GM13976 (cell line): ENCODE data around the gene PLD5.
"Not testable (repeated sequence)": the region's sequence is repeated elsewhere in the genome, so short reads cannot be mapped to it uniquely, and the experiment has no call there.

Source experiments
- DNase-seq: peaks from one replicate; pipeline ENCODE4 v3.0.0; 2012; ENCODE audit warnings: low spot score
- in situ Hi-C: fragments of 300-500 bp; cut with MboI; formaldehyde crosslinking; loops from one replicate; pipeline ENCODE4 v1.12.0; 2022; ENCODE audit warnings: low sequenced_read_pairs, mixed read lengths, inconsistent platforms; ENCODE audit not compliant: unreplicated experiment
- TF ChIP-seq, protein P1 (sequence below): IDR thresholded peaks from 2 replicates; pipeline ENCODE4 v1.5.1; 2012; ENCODE audit warnings: borderline replicate concordance, mild to moderate bottlenecking; ENCODE audit not compliant: insufficient read depth; ENCODE audit errors: extremely low read depth, missing control alignments, control extremely low read depth

Gene PLD5

GRCh38 chr1:242391896-242392295, 132.6 kb downstream of the PLD5 start:
- in situ Hi-C loops, result no loop called here
- TF ChIP-seq, protein P1, sequence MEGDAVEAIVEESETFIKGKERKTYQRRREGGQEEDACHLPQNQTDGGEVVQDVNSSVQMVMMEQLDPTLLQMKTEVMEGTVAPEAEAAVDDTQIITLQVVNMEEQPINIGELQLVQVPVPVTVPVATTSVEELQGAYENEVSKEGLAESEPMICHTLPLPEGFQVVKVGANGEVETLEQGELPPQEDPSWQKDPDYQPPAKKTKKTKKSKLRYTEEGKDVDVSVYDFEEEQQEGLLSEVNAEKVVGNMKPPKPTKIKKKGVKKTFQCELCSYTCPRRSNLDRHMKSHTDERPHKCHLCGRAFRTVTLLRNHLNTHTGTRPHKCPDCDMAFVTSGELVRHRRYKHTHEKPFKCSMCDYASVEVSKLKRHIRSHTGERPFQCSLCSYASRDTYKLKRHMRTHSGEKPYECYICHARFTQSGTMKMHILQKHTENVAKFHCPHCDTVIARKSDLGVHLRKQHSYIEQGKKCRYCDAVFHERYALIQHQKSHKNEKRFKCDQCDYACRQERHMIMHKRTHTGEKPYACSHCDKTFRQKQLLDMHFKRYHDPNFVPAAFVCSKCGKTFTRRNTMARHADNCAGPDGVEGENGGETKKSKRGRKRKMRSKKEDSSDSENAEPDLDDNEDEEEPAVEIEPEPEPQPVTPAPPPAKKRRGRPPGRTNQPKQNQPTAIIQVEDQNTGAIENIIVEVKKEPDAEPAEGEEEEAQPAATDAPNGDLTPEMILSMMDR, result no peak
- DNase-seq, result no peak

DNA sequence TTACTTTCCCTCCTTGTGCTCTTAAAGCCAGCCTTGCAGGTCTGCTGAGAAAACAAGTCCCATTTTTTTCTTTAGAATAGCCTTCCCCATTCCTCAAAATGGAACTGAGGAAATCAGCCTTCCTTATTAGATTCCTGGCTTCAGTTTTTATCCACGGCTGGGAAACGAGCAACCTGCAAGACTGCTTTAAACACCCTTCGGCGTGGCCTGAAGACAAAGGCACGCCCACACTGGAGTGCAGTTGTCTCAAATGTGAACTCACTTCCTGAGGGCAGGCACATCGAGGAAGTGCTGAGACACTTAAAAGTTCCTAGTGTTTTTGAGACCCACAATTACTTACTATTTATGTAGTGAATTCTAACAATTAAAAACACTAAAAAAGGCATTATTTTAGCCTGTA, 148.4 kb downstream of the PLD5 start:
- DNase-seq, in situ Hi-C loops: not testable (repeated sequence)

- DNase-seq, in situ Hi-C loops: not testable (repeated sequence)
Observed at GRCh38 chr1:242350446-242350845, 174.1 kb downstream of the PLD5 start.

DNA sequence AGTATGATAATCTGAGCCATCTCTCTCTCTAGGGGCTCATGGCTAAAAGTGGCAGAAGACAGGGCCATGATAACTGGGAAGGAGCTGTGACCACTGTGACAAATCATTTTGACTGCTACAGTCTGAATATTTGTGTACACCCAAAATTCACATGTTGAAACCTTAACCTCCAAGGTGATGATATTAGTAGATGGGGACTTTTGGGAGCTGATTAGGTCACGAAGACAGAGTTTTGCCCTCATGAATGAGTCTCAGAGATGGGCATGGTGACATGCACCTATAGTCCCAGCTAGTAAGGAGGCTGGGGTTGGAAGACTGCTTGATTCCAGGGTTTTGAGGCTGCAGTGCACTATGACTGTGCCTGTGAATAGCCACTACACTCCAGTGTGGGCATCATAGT, 174.9 kb downstream of the PLD5 start:
- no peak for DNase-seq
- in situ Hi-C loops, result no loop called here
- TF ChIP-seq, protein P1, result no peak

DNA sequence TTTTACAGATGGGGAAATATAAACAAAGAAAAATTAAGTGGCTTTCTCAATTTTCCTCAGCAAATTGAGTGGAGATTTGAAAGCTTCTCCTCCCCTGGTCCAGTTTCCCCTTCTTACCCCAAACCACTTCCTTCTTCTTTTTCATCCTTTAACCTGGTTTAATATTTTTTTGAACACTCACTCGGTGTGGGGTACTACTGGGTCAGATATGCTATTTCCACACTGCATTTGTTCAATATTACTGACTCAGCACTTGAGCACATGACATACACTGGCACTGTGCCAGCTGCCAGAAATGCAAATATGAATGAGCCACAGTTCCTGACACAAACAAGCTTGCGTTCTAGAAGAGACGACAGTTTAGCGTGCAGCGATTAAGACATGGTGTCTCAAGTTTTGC, 193.6 kb downstream of the PLD5 start:
- in situ Hi-C loops, DNase-seq: not testable (repeated sequence)

GRCh38 chr1:242327381-242327780, 197.1 kb downstream of the PLD5 start:
- DNase-seq, in situ Hi-C loops: not testable (repeated sequence)

DNA sequence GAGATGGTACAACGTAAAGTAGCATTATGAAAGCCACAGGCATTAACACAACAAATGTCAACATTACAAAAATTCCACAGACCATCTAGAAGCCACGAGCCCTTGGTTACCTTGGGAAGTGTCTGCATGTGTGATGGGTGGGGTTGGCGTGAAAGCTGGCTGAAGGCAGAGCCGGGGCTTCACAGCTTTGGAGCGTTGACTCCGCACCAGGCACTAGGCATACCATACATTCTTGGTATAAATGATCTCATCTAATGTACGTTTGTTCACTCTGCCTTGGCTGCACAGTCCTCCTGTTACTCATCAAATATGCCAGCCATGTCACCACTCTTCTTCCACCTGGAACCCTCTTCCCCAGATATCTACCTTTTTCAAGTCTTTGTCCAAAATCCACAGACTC, 202.5 kb downstream of the PLD5 start:
- in situ Hi-C loops, DNase-seq: not testable (repeated sequence)

DNA sequence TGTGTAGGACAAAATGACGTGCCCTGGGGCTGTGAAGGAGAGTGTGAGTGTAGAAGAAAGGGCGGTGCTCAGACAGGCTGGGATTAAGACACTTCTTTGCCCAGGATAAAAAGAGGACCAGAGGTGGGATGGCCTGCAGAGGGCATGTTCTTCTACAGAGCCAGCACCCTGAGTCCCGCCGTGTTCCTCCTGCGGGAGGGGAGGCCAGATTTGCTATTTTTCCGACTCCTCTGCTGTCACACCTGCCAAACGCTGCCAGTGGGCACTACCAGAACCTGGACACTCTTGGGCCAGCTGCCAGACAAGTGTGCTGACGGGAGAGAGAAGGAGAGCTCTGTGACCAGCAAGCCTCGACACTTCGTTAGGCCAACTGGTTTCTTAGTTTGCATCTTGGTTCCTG, 206.4 kb downstream of the PLD5 start:
- TF ChIP-seq, protein P1, result no peak
- in situ Hi-C loops, result no loop called here
- no peak for DNase-seq

DNA sequence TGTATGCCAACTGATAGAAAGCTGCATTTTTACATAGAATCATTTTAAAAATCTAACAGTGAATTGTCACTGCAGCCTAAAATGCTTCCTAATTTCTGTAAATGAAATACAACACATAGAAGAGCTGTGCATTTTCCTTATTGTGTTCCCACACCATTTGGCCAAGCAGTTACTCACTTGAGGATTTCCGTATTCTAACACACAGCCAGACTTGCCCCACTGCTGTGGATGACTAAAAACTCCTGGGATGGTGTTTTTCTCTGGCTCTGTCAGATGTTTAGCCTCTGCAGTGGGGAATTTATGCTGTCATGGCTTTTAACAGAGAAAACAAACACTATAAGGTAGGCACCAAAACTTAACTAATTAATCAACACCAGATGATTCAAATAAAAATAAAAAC, 209.6 kb downstream of the PLD5 start:
- DNase-seq, in situ Hi-C loops: not testable (repeated sequence)

DNA sequence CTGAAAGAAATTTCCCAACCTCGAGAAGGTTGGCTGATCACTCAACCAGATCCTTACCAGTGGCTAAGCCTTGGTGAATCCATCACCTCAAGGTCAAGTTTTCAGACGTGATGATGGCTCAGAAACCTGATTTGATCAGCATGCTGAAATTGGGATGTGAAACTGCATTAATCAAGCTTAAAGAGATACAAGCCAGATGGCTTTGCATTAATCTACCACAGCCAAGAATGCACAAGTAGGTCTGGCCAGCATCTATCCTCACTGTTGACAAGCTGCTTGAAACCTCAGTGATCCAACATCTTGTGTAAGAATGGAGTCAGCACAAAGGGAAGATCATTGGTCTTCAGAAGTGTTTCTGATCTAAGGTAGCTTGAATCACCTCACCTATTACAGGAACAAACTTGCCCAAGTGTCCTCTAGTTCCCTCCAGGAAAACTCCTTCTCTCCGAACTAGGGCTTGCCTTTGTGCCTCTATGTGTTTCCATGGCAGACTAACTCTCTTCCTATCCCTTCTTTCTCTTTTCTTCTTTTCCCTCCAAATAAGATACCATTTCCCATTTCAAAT, 210.3 kb downstream of the PLD5 start:
- DNase-seq, in situ Hi-C loops: not testable (repeated sequence)

GRCh38 chr1:242308681-242309080, 215.8 kb downstream of the PLD5 start:
- DNase-seq, in situ Hi-C loops: not testable (repeated sequence)

GRCh38 chr1:242293781-242294180, 230.7 kb downstream of the PLD5 start:
- DNase-seq, in situ Hi-C loops: not testable (repeated sequence)

GRCh38 chr1:242288067-242288466, 236.4 kb downstream of the PLD5 start:
- in situ Hi-C loops, result not testable (repeated sequence)

GRCh38 chr1:242282758-242283485, 241.6 kb downstream of the PLD5 start:
- DNase-seq, in situ Hi-C loops: not testable (repeated sequence)

More at GRCh38 chr1:242288067-242288466, 236.4 kb downstream of the PLD5 start:
- not testable (repeated sequence) for DNase-seq

DNA sequence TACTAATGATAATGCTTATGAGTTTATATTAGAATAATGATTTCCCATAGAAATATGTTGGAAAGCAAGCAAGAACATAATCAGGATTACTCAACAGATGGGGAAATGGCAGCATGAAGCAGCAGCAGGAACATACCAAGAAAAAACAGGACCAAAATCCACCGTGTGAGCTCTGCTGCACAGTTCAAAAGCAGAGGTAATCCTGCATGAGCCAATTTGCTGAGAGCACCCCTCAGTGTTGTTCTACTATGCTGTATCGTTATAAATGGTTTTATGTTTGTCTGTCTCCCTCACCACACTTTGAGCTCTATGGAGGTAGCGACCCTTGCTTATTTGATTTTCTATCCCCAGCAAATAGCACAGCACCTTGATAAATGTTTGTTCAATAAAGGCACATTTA, 246.1 kb downstream of the PLD5 start:
- DNase-seq, in situ Hi-C loops: not testable (repeated sequence)
